D721Med (cell line): ENCODE measurements around the gene SLC2A6.

Experiments
- DNase-seq: peaks from one replicate; pipeline ENCODE4 v3.0.0; 2011; ENCODE audit warnings: low spot score; ENCODE audit not compliant: insufficient read length
- FAIRE-seq: peaks from 2 replicates; lab custom pipeline; 2011; peaks lifted over from hg19 to GRCh38; lab: Jason Lieb, UNC
- CTCF ChIP-seq: IDR thresholded peaks from 2 replicates; pipeline ENCODE4 v1.5.1; 2012; ENCODE audit warnings: mild to moderate bottlenecking, control low read depth; ENCODE audit not compliant: insufficient read depth; ENCODE audit errors: missing control alignments

The SLC2A6 gene

DNA sequence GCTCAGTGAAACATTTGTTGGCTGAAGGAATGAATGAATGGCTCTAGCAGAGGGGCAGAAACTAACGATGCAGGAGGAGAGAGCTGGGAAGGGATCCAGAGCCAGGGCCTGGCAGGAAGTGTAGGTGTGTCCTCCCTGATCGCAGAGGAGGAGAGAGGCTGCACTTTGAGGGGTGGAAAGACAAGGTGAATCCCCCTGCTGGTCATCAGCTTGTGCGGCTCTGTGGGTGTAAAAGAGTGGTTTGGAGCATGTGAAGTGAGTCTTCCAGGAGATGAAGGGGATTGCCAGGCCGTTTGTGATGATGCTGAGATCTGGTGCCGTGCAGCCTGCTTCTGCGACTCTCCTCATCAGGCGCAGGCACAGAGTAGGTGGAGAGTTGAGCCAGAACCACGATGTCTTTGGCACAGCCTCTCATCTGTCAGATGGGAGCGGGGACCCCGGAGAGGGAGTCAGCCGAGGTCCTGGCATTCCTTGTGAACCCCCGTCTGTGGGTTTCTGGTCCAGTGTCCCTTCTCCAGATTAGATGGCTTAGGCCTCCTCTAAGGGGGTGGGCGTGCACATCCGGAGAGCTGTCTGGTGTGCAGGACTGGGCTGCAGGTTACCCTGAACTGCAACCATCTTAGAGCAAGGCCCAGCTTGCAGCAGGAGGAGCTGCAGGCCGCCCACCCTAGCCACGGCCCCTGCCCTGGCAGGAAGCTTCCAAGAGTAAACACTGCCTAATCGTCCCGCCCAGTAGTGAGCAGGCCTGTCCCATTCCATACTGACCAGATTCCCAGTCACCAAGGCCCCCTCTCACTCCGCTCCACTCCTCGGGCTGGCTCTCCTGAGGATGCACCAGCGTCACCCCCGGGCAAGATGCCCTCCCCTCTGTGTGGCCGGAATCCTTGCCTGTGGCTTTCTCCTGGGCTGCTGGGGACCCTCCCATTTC lies 57.0 kb downstream of the SLC2A6 start, which contains the start of gene ADAMTS13:
ADAMTS13 (plus strand) TSS at position 753 of the 928 bp plus-strand sequence; CDS start at position 830, 77 bp downstream.
- FAIRE-seq (no peak), DNase-seq (peak; percentile 12)

More for the DNA sequence above, 57.0 kb downstream of the SLC2A6 start, which contains the start of gene ADAMTS13:
- no peak for TF ChIP-seq CTCF
